Caco-2 (cell line): ENCODE measurements around the gene C3orf20. TPM values are rescaled to one million over a fixed set of nuclear protein-coding genes. Genes with fewer than 3 reads are reported as not detected.

ENCODE experiments used
- BruUV-seq: library from RNA; stranded (reverse); fragments of 400-500 nt; replicated peaks from 2 replicates; lab custom pipeline; 2021; lab: Mats Ljungman, UMichigan
- CTCF ChIA-PET: fragments of 300-600 bp; sonication (Branson Sonifier 250); formaldehyde crosslinking; loops from one replicate; lab custom pipeline; 2022; ENCODE audit warnings: antibody characterized with exemption; lab: Charles Lee
- POLR2A ChIA-PET: fragments of 300-600 bp; sonication (Branson Sonifier 250); formaldehyde crosslinking; loops from one replicate; lab custom pipeline; 2022; ENCODE audit warnings: antibody characterized with exemption; lab: Charles Lee
- DNase-seq, 2 experiments: peaks; one replicate each; pipeline versions ENCODE4 v3.0.0 to v3.0.0-alpha.2; 2020 to 2022
- H3K27me3 ChIP-seq: replicated peaks from 2 replicates; pipeline ENCODE4 v1.6.0; 2011; ENCODE audit warnings: low read length; ENCODE audit not compliant: control insufficient read depth, insufficient read depth
- H3K36me3 ChIP-seq: 2 replicates; pipeline ENCODE4 v1.5.1; 2011; ENCODE audit warnings: low read length; ENCODE audit not compliant: control insufficient read depth, insufficient read depth
- H3K4me1 ChIP-seq: fragments of 250-450 bp; sonication (Bioruptor Pico); 2 replicates; pipeline ENCODE4 v1.5.1; 2020; ENCODE audit warnings: mild to moderate bottlenecking
- H3K4me3 ChIP-seq: 2 replicates; pipeline ENCODE4 v1.5.1; 2011; ENCODE audit warnings: low read depth, mild to moderate bottlenecking, control low read depth, low read length
- H3K9me3 ChIP-seq: fragments of 250-450 bp; sonication (Bioruptor Pico); 2 replicates; pipeline ENCODE4 v1.5.1; 2020; ENCODE audit warnings: mild to moderate bottlenecking, moderate library complexity
- H3K27ac Mint-ChIP-seq: one replicate; pipeline ENCODE4 v1.8.0; 2022; ENCODE audit warnings: mixed read lengths; ENCODE audit not compliant: unreplicated experiment
- H3K27me3 Mint-ChIP-seq: one replicate; pipeline ENCODE4 v1.8.0; 2022; ENCODE audit warnings: mixed read lengths; ENCODE audit not compliant: insufficient read depth, unreplicated experiment
- H3K36me3 Mint-ChIP-seq: one replicate; pipeline ENCODE4 v1.8.0; 2022; ENCODE audit warnings: mild to moderate bottlenecking, mixed read lengths; ENCODE audit not compliant: insufficient read depth, unreplicated experiment
- H3K4me1 Mint-ChIP-seq: one replicate; pipeline ENCODE4 v1.8.0; 2022; ENCODE audit warnings: low read depth, mixed read lengths; ENCODE audit not compliant: unreplicated experiment
- H3K4me3 Mint-ChIP-seq: one replicate; pipeline ENCODE4 v1.8.0; 2022; ENCODE audit warnings: mild to moderate bottlenecking, moderate library complexity, mixed read lengths; ENCODE audit not compliant: unreplicated experiment
- H3K9me3 Mint-ChIP-seq: one replicate; pipeline ENCODE4 v1.8.0; 2022; ENCODE audit warnings: mixed read lengths; ENCODE audit not compliant: unreplicated experiment
- CTCF ChIP-seq, 2 experiments: fragments of 200-600 bp in 1 of 2; IDR thresholded peaks; 1 replicate in 1 of 2; 2 replicates in 1 of 2; pipeline versions ENCODE4 v1.5.1 to v1.8.0; 2011 to 2022; ENCODE audit warnings: antibody characterized with exemption in 1 of 2, control low read depth in 1 of 2, inconsistent platforms in 1 of 2, low read depth in 1 of 2, low read length in 1 of 2, mild to moderate bottlenecking in 1 of 2, moderate library complexity in 1 of 2; ENCODE audit not compliant: insufficient read depth in 1 of 2, severe bottlenecking in 1 of 2, unreplicated experiment in 1 of 2
- intact Hi-C: fragments of 100-400 bp; cut with micrococcal nuclease; formaldehyde crosslinking; loops from one replicate; pipeline ENCODE4 v1.10.0; 2022; ENCODE audit not compliant: unreplicated experiment
- total RNA-seq: library from RNA; stranded (reverse); gene quantifications from 2 replicates; pipeline ENCODE4 v1.2.3, GENCODE V29; 2022

The C3orf20 gene
- total RNA-seq, 1 experiment from 2014 or later = 0.09 TPM

DNA sequence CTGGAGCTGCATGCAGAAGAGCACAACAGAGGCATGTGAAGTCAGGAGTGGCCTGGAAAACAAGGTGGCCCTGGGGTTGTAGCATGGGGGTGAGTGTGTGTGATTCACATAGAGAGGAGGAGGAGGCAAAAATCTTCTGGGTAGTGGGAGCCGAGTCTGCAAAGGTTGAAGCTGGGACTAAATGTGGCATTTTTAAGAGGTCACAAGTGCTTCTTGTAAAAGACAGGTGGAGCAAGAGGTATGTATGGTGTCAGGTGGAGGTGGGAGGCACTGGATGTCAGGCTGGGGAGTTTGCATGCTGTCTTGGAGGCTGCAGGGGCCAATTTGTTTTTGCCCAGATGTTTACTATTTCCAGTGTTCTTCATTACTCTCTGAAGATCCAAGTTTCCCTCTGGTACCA lies 42.4 kb downstream of the C3orf20 start:
- ChIA-PET POLR2A (no interaction called here), CTCF (interaction anchor here (1.4 kb wide), 1 partner anchor 64 kb away, joined by 6 read pairs; no protein-coding TSS in a partner anchor)
- Mint-ChIP-seq H3K36me3 (no peaks in the 10 kb centered on the region), H3K27me3 (peaks cover 29% of the 10 kb centered on the region), H3K9me3 (no peaks in the 10 kb centered on the region), H3K27ac (no peak overlapping the region), H3K4me3 (no peak overlapping the region), H3K4me1 (no peaks in the 10 kb centered on the region)
- peaks cover 4% of the 10 kb centered on the region; the same call in 1 of the 2 replicates for H3K9me3 ChIP-seq
- DNase-seq = no peak
- H3K4me3 ChIP-seq = no peak overlapping the region
- intact Hi-C loops = no loop called here
- H3K27me3 ChIP-seq = no peaks in the 10 kb centered on the region
- H3K4me1 ChIP-seq = no peaks in the 10 kb centered on the region
- no peak for TF ChIP-seq CTCF (IDR thresholded peaks at IDR 0.05; ENCODE audit: insufficient read depth in 1 of 2, low read depth in 1 of 2, low read length in 1 of 2, severe bottlenecking in 1 of 2, unreplicated experiment in 1 of 2)
- no peaks in the 10 kb centered on the region for H3K36me3 ChIP-seq
- no TSS peak for BruUV-seq

DNA sequence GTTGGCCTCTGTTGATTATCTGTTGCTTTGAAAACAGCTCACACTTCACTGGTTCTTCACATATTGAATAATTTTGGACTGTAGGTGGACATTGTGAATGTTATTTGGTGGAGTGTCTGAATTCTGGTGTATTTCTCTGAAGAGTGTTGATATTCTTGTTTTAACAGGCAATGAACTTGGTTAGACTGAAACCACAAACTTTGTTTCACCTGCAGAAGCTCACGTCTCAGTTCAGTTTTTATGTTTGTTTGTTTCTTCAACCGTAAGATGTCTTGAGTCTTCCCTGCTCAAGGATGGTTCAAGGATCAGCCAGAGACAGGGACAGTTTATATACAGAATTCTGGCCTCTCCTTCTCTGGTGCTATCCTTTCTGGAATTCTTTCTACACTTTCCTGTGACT lies 43.6 kb downstream of the C3orf20 start:
- Histone ChIP-seq H3K4me3 (no peak overlapping the region), H3K27me3 (no peaks in the 10 kb centered on the region), H3K4me1 (no peaks in the 10 kb centered on the region), H3K9me3 (no peaks in the 10 kb centered on the region), H3K36me3 (no peaks in the 10 kb centered on the region)
- no peaks in the 10 kb centered on the region for H3K4me1 Mint-ChIP-seq
- intact Hi-C loops = no loop called here
- no peaks in the 10 kb centered on the region for H3K36me3 Mint-ChIP-seq
- POLR2A ChIA-PET = no interaction called here
- no peak overlapping the region for H3K4me3 Mint-ChIP-seq
- TF ChIP-seq CTCF (IDR thresholded peaks at IDR 0.05; ENCODE audit: insufficient read depth in 1 of 2, low read depth in 1 of 2, low read length in 1 of 2, severe bottlenecking in 1 of 2, unreplicated experiment in 1 of 2) = no peak
- CTCF ChIA-PET = no interaction called here
- BruUV-seq = no TSS peak
- H3K9me3 Mint-ChIP-seq = no peaks in the 10 kb centered on the region
- no peak for DNase-seq
- H3K27me3 Mint-ChIP-seq = peaks cover 22% of the 10 kb centered on the region
- H3K27ac Mint-ChIP-seq = no peak overlapping the region

- POLR2A ChIA-PET = interaction anchor here (0.7 kb wide), 1 partner anchor 67 kb away, joined by 4 read pairs; the partner anchor contains the start of gene CCDC174
- H3K27me3 Mint-ChIP-seq = peaks cover 19% of the 10 kb centered on the region
- H3K27ac Mint-ChIP-seq = no peak overlapping the region
Observed at GRCh38 chr3:14719006-14719405, 44.1 kb downstream of the C3orf20 start.

More at GRCh38 chr3:14719006-14719405, 44.1 kb downstream of the C3orf20 start:
- no peak overlapping the region for H3K4me3 ChIP-seq
- H3K4me3 Mint-ChIP-seq = no peak overlapping the region
- H3K27me3 ChIP-seq = no peaks in the 10 kb centered on the region
- no peaks in the 10 kb centered on the region for H3K4me1 ChIP-seq
- BruUV-seq = no TSS peak
- no peak for DNase-seq
- H3K36me3 ChIP-seq = no peaks in the 10 kb centered on the region
- no peaks in the 10 kb centered on the region for H3K4me1 Mint-ChIP-seq
- no peak for TF ChIP-seq CTCF (IDR thresholded peaks at IDR 0.05; ENCODE audit: insufficient read depth in 1 of 2, low read depth in 1 of 2, low read length in 1 of 2, severe bottlenecking in 1 of 2, unreplicated experiment in 1 of 2)
- H3K9me3 Mint-ChIP-seq = no peaks in the 10 kb centered on the region
- H3K36me3 Mint-ChIP-seq = no peaks in the 10 kb centered on the region
- intact Hi-C loops = no loop called here
- CTCF ChIA-PET = no interaction called here
- no peaks in the 10 kb centered on the region for H3K9me3 ChIP-seq
